Measurements from ENCODE around the gene DIP2C. TPM values are rescaled to one million over a fixed set of nuclear protein-coding genes. Genes with fewer than 3 reads are reported as not detected.

Gene DIP2C
- total RNA-seq, 2 donors from 2014 or later = 12.3 to 41.8 TPM

GRCh38 chr10:493391-494148 lies 195.9 kb downstream of the DIP2C start:
- no peaks in the 10 kb centered on the region for H3K9me3 ChIP-seq
- no peaks in the 10 kb centered on the region for H3K36me3 ChIP-seq
- no peaks in the 10 kb centered on the region for H3K27me3 ChIP-seq (replicated peaks; ENCODE audit: insufficient read depth)
- no peaks in the 10 kb centered on the region for H3K4me1 ChIP-seq (replicated peaks)
- no peak overlapping the region for H3K27ac ChIP-seq
- intact Hi-C loops (cut with DNase I) = loop anchor here (5.0 kb wide), 1 partner anchor 131 kb away; no protein-coding TSS in a partner anchor
- no peak for DNase-seq (ENCODE audit: low spot score)
- WGBS = 87% methylated on average over 19 of the region's 21 CpGs
- TF ChIP-seq POLR2AphosphoS5 (IDR thresholded peaks at IDR 0.05) (no peak), CTCF (IDR thresholded peaks at IDR 0.05) (no peak), POLR2A (IDR thresholded peaks at IDR 0.05) (no peak)
- no peak overlapping the region for H3K4me3 ChIP-seq

DNA sequence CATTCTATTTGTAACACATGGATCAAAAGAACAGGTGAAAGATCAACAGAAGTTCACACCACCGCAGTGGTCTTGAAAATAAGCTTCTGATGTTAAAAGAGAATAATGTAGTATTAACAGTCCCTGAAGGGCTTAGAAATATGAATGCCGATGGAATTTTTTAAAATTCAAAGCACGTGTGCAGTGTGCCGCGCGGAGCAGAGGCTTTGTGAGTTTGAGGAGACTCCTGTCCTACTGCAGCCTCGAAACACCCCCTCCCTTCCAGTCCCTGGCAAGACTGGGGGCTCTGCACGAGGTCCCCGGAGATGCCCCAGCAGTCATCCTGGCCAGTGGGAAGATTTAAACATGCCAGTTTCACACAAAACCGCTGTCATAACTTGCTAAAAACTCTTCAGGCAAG lies 196.6 kb downstream of the DIP2C start:
- intact Hi-C loops (cut with DNase I) = loop anchor here (5.0 kb wide), 1 partner anchor 131 kb away; no protein-coding TSS in a partner anchor
- H3K4me1 ChIP-seq (replicated peaks) = no peaks in the 10 kb centered on the region

DNA sequence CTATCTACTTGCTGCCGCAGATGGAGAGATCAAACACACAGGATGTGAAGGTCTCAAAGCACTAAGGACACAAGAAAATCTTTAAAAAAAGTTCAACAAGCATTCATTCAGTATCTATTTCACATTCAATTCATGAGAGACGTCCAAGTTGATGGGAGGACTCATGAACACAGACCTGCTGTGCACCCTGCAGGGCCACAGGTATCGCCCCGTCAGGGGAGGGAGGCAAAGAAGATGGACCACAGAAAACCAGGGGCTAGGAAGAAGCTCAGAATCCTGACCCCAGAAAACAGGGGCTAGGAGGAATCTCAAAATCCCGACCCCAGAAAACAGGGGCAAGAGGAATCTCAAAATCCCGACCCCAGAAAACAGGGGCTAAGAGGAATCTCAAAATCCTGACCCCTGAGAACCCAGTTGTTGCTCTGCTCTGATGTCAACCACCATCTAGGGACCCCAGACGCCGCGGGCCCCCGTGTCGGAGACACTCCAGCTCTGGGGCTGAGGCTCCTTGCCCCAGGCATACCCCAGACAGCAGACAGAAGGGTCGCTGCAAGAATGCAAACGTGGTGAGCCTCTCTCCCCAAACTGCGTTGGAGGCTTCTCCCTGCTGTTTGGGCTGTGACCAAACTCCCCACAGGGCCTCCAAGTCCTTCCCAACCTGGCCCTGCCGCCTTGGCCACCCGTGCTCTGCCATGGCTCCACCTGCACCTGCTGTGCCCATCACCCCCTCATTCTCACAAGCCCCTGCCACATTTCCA lies 197.6 kb downstream of the DIP2C start:
- intact Hi-C loops (cut with DNase I) = loop anchor here (5.0 kb wide), 1 partner anchor 130 kb away; no protein-coding TSS in a partner anchor
- TF ChIP-seq CTCF (IDR thresholded peaks at IDR 0.05) = no peak
- no peak for TF ChIP-seq POLR2A (IDR thresholded peaks at IDR 0.05)
- TF ChIP-seq POLR2AphosphoS5 (IDR thresholded peaks at IDR 0.05) = no peak
- DNase-seq (ENCODE audit: low spot score) = no peak

More for the DNA sequence above, 196.6 kb downstream of the DIP2C start:
- Histone ChIP-seq H3K4me3 (no peak overlapping the region), H3K27me3 (replicated peaks; ENCODE audit: insufficient read depth) (no peaks in the 10 kb centered on the region), H3K36me3 (no peaks in the 10 kb centered on the region), H3K27ac (no peak overlapping the region), H3K9me3 (no peaks in the 10 kb centered on the region)
- DNase-seq (ENCODE audit: low spot score) = no peak
- 85% methylated on average over 10 of the region's 10 CpGs for WGBS
- TF ChIP-seq POLR2AphosphoS5 (IDR thresholded peaks at IDR 0.05) (no peak), POLR2A (IDR thresholded peaks at IDR 0.05) (no peak), CTCF (IDR thresholded peaks at IDR 0.05) (no peak)

DNA sequence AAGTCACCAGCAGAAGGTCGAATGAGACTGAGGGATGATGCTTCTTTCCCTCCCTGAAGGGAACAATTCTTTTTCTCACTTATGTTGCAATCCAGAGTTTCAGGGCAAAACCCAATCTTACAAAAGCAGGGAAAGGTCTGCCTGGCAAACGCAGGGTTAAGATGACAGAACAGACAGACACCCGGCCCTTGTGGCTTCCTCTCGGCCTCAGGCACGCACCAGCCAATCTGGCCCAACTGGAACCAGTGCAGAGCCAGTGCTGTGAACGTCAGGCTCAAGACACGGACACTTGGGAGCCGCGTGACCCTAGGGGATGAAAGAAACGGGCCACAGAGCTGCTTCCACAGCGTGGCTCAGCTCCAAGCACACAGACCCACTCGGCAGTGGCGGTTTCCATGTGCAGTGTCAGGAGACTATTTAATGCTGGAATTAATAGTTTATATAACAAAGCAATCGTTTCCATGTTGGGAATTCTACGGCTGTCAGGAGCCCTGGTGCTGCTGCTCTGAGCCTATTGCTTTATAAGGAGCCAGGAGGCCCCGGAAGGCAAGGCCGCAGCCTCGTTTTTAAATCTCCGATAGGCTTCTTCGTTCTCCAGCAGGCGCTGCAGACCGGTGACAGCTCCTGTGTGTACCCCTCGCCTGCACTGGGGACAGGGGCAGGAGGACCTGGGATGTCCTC lies 198.4 kb downstream of the DIP2C start:
- H3K36me3 ChIP-seq = no peaks in the 10 kb centered on the region
- intact Hi-C loops (cut with DNase I) = loop anchor here (5.0 kb wide), 1 partner anchor 129 kb away; no protein-coding TSS in a partner anchor
- no peaks in the 10 kb centered on the region for H3K4me1 ChIP-seq (replicated peaks)
- 39% methylated on average over 23 of the region's 23 CpGs for WGBS
- H3K9me3 ChIP-seq = no peaks in the 10 kb centered on the region
- peak overlapping the region; percentile 46 to 48 for H3K27ac ChIP-seq
- no peak overlapping the region for H3K4me3 ChIP-seq
- TF ChIP-seq POLR2AphosphoS5 (IDR thresholded peaks at IDR 0.05) = peak; percentile 28
- TF ChIP-seq CTCF (IDR thresholded peaks at IDR 0.05) = no peak
- no peak for TF ChIP-seq POLR2A (IDR thresholded peaks at IDR 0.05)
- no peak for DNase-seq (ENCODE audit: low spot score)
- no peaks in the 10 kb centered on the region for H3K27me3 ChIP-seq (replicated peaks; ENCODE audit: insufficient read depth)

More for the DNA sequence above, 197.6 kb downstream of the DIP2C start:
- Histone ChIP-seq H3K27ac (peak overlapping the region; percentile 46 to 48), H3K4me1 (replicated peaks) (no peaks in the 10 kb centered on the region), H3K9me3 (no peaks in the 10 kb centered on the region), H3K36me3 (no peaks in the 10 kb centered on the region), H3K4me3 (no peak overlapping the region), H3K27me3 (replicated peaks; ENCODE audit: insufficient read depth) (no peaks in the 10 kb centered on the region)
- 87% methylated on average over 16 of the region's 16 CpGs for WGBS

Data from prostate gland (tissue), 2 donors.